ENCODE data around the gene LONRF3.

DNA sequence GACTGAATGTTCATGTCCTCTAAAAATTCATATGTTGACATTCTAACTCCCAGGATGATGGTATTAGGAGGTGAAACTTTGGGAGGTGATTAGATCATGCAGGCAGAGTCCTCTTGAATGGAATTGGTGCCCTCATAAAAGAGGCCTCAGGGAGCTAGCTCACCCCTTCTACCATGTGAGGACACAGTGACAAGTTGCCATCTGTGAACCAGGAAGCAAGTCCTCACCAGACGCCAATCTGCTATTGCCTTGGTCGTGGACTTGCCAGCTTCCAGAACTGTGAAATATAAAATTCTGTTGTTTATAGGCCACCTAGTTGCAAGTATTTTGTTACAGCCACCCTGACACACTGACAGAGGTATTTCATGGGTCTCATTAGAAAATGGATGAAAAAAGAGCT is 28.5 kb upstream of the LONRF3 start:
- TF ChIP-seq, protein P1, sequence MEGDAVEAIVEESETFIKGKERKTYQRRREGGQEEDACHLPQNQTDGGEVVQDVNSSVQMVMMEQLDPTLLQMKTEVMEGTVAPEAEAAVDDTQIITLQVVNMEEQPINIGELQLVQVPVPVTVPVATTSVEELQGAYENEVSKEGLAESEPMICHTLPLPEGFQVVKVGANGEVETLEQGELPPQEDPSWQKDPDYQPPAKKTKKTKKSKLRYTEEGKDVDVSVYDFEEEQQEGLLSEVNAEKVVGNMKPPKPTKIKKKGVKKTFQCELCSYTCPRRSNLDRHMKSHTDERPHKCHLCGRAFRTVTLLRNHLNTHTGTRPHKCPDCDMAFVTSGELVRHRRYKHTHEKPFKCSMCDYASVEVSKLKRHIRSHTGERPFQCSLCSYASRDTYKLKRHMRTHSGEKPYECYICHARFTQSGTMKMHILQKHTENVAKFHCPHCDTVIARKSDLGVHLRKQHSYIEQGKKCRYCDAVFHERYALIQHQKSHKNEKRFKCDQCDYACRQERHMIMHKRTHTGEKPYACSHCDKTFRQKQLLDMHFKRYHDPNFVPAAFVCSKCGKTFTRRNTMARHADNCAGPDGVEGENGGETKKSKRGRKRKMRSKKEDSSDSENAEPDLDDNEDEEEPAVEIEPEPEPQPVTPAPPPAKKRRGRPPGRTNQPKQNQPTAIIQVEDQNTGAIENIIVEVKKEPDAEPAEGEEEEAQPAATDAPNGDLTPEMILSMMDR (IDR thresholded peaks at IDR 0.05) = no peak
- no peak for TF ChIP-seq POLR2A (IDR thresholded peaks at IDR 0.05)

Data from adrenal gland (tissue), 5 donors.